ENCODE results near the gene CRYAA. TPM values are rescaled to one million over a fixed set of nuclear protein-coding genes. Genes with fewer than 3 reads are reported as not detected.

CRYAA gene
- total RNA-seq, 3 donors from 2014 or later = not detected

- peaks cover 3 to 6% of the 10 kb centered on the region in 2 donors for H3K9me3 ChIP-seq
- no peaks in the 10 kb centered on the region for H3K36me3 ChIP-seq
- H3K27me3 ChIP-seq = no peaks in the 10 kb centered on the region
- TF ChIP-seq POLR2A (IDR thresholded peaks at IDR 0.05) = no peak
- no peak for TF ChIP-seq CTCF (IDR thresholded peaks at IDR 0.05)
- TF ChIP-seq POLR2AphosphoS5 (IDR thresholded peaks at IDR 0.05) = no peak
- peaks cover 0 to 12% of the 10 kb centered on the region in 2 donors for H3K4me1 ChIP-seq
- H3K4me3 ChIP-seq = no peak overlapping the region
- H3K27ac ChIP-seq = no peak overlapping the region
- DNase-seq (ENCODE audit: low spot score in 2 of 2) = peak in 1 of 2 donors; percentile 5
- intact Hi-C loops (cut with DNase I; ENCODE audit: low total_unique reads) = no loop called here
Observed at GRCh38 chr21:43207043-43207315, 38.2 kb downstream of the CRYAA start.

GRCh38 chr21:43207868-43208267 is 39.1 kb downstream of the CRYAA start:
- TF ChIP-seq POLR2A (IDR thresholded peaks at IDR 0.05) (no peak), CTCF (IDR thresholded peaks at IDR 0.05) (no peak), POLR2AphosphoS5 (IDR thresholded peaks at IDR 0.05) (no peak)
- no peaks in the 10 kb centered on the region for H3K27me3 ChIP-seq
- H3K9me3 ChIP-seq = no peaks in the 10 kb centered on the region
- intact Hi-C loops (cut with DNase I; ENCODE audit: low total_unique reads) = no loop called here
- peak; percentile 15 to 38 for DNase-seq (ENCODE audit: low spot score in 2 of 2)
- no peak overlapping the region for H3K4me3 ChIP-seq
- no peaks in the 10 kb centered on the region for H3K36me3 ChIP-seq
- H3K27ac ChIP-seq = no peak overlapping the region
- H3K4me1 ChIP-seq = peaks cover 0 to 12% of the 10 kb centered on the region in 2 donors

GRCh38 chr21:43208561-43209332 is 39.9 kb downstream of the CRYAA start:
- H3K27ac ChIP-seq = no peak overlapping the region
- H3K4me3 ChIP-seq = no peak overlapping the region
- DNase-seq (ENCODE audit: low spot score in 2 of 2) = peak; percentile 14 to 35
- H3K27me3 ChIP-seq = no peaks in the 10 kb centered on the region
- TF ChIP-seq CTCF (IDR thresholded peaks at IDR 0.05) (no peak), POLR2A (IDR thresholded peaks at IDR 0.05) (no peak)
- H3K9me3 ChIP-seq = no peaks in the 10 kb centered on the region
- intact Hi-C loops (cut with DNase I; ENCODE audit: low total_unique reads) = no loop called here
- no peaks in the 10 kb centered on the region for H3K36me3 ChIP-seq
- H3K4me1 ChIP-seq = peaks cover 0 to 12% of the 10 kb centered on the region in 2 donors

GRCh38 chr21:43209575-43210453 is 41.0 kb downstream of the CRYAA start:
- peaks cover 0 to 12% of the 10 kb centered on the region in 2 donors for H3K4me1 ChIP-seq
- intact Hi-C loops (cut with DNase I; ENCODE audit: low total_unique reads) = no loop called here
- no peaks in the 10 kb centered on the region for H3K27me3 ChIP-seq
- no peak overlapping the region for H3K4me3 ChIP-seq
- DNase-seq (ENCODE audit: low spot score in 2 of 2) = peak; percentile 19 to 48
- TF ChIP-seq POLR2A (IDR thresholded peaks at IDR 0.05) = no peak
- TF ChIP-seq POLR2AphosphoS5 (IDR thresholded peaks at IDR 0.05) = no peak
- TF ChIP-seq CTCF (IDR thresholded peaks at IDR 0.05) = no peak
- peak overlapping the region; percentile 50 to 72 for H3K27ac ChIP-seq
- H3K9me3 ChIP-seq = no peaks in the 10 kb centered on the region
- H3K36me3 ChIP-seq = no peaks in the 10 kb centered on the region

All from breast epithelium (tissue), 4 donors.